Uterus (tissue), 2 donors: ENCODE data around the gene SLC9A8.

Experiments
- POLR2A ChIP-seq, 2 donors: fragments of 450-650 bp; IDR thresholded peaks; one replicate each; pipeline ENCODE4 v1.6.1; 2016; ENCODE audit warnings: antibody characterized with exemption in 2 of 2, mild to moderate bottlenecking in 1 of 2, moderate library complexity in 1 of 2
- TF ChIP-seq, protein P1 (sequence below), 4 experiments: fragments of 200-600 bp in 2 of 4; fragments of 450-650 bp in 2 of 4; sonication (generic) in 2 of 4; IDR thresholded peaks; one replicate each; pipeline ENCODE4 v1.5.1; 2016 to 2019; ENCODE audit warnings: antibody characterized with exemption in 4 of 4, mild to moderate bottlenecking in 2 of 4, moderate library complexity in 1 of 4

DNA sequence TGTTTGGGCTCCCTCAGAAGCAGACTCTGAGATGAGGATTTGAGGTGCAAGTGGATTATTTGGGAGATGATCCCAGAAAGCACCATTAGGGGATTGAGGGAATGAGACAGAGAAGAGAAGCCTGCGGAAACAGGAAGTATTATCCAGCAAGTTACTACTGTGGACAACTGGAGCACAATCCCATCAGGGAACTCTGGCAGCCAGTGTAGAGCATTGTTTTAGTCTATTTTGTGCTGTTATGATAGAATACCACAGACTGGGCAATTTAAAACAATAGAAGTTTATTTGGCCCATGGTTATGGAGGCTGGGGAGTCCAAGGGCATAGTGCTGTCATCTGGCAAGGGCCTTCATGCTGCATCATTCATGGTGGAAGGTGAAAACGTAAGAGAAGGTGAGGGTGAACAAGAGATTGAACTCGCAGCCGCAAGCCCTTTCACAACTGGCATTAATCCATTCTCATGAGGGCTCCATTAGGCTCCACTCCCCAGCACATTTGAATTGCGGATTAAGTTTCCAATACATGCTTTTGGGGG is 43.5 kb upstream of the SLC9A8 start:
- TF ChIP-seq, protein P1, sequence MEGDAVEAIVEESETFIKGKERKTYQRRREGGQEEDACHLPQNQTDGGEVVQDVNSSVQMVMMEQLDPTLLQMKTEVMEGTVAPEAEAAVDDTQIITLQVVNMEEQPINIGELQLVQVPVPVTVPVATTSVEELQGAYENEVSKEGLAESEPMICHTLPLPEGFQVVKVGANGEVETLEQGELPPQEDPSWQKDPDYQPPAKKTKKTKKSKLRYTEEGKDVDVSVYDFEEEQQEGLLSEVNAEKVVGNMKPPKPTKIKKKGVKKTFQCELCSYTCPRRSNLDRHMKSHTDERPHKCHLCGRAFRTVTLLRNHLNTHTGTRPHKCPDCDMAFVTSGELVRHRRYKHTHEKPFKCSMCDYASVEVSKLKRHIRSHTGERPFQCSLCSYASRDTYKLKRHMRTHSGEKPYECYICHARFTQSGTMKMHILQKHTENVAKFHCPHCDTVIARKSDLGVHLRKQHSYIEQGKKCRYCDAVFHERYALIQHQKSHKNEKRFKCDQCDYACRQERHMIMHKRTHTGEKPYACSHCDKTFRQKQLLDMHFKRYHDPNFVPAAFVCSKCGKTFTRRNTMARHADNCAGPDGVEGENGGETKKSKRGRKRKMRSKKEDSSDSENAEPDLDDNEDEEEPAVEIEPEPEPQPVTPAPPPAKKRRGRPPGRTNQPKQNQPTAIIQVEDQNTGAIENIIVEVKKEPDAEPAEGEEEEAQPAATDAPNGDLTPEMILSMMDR (IDR thresholded peaks at IDR 0.05) = no peak
- TF ChIP-seq POLR2A (IDR thresholded peaks at IDR 0.05) = no peak
